Spleen (tissue), 11 donors: ENCODE data around the gene TMEM141. TPM values are rescaled to one million over a fixed set of nuclear protein-coding genes. Genes with fewer than 3 reads are reported as not detected.
"Not testable (repeated sequence)": the region's sequence is repeated elsewhere in the genome, so short reads cannot be mapped to it uniquely, and the experiment has no call there.

Experiments
- DNase-seq: peaks from one replicate; pipeline ENCODE4 v3.0.0-alpha.2; 2020
- H3K27ac ChIP-seq, 8 donors: fragments of 200-600 bp; sonication (generic) in 7 of 8; 1 replicate in 4 of 8; 2 replicates in 4 of 8; pipeline versions ENCODE4 v1.5.0 to v1.8.0; 2016 to 2021; ENCODE audit warnings: inconsistent platforms in 4 of 8, mild to moderate bottlenecking in 4 of 8, moderate library complexity in 1 of 8
- H3K27me3 ChIP-seq, 7 donors: fragments of 200-600 bp; sonication (generic) in 6 of 7; replicated peaks in 1 of 7; 1 replicate in 4 of 7; 2 replicates in 3 of 7; pipeline versions ENCODE4 v1.5.0 to v1.8.0; 2016 to 2021; ENCODE audit warnings: inconsistent platforms in 3 of 7, mild to moderate bottlenecking in 1 of 7
- H3K36me3 ChIP-seq, 6 donors: fragments of 200-600 bp; sonication (generic) in 5 of 6; 1 replicate in 4 of 6; 2 replicates in 2 of 6; pipeline versions ENCODE4 v1.5.0 to v1.8.0; 2016 to 2021; ENCODE audit warnings: inconsistent platforms in 2 of 6
- H3K4me1 ChIP-seq, 6 donors: fragments of 200-600 bp; sonication (generic) in 5 of 6; 1 replicate in 3 of 6; 2 replicates in 3 of 6; pipeline versions ENCODE4 v1.5.0 to v1.8.0; 2016 to 2021; ENCODE audit warnings: inconsistent platforms in 3 of 6
- H3K4me3 ChIP-seq, 8 donors: fragments of 200-600 bp; sonication (generic) in 7 of 8; 1 replicate in 4 of 8; 2 replicates in 4 of 8; pipeline versions ENCODE4 v1.5.0 to v1.8.0; 2016 to 2021; ENCODE audit warnings: inconsistent platforms in 4 of 8, mild to moderate bottlenecking in 4 of 8, moderate library complexity in 2 of 8
- H3K9me3 ChIP-seq, 8 donors: fragments of 200-600 bp; sonication (generic) in 7 of 8; 1 replicate in 4 of 8; 2 replicates in 4 of 8; pipeline versions ENCODE4 v1.5.0 to v1.8.0; 2016 to 2021; ENCODE audit warnings: inconsistent platforms in 4 of 8
- POLR2A ChIP-seq, 3 donors: fragments of 450-650 bp; IDR thresholded peaks; one replicate each; pipeline ENCODE4 v1.5.1; 2017; ENCODE audit warnings: antibody characterized with exemption in 3 of 3, mild to moderate bottlenecking in 1 of 3
- POLR2AphosphoS5 ChIP-seq, 3 donors: sonication (generic); formaldehyde crosslinking; IDR thresholded peaks; one replicate each; pipeline ENCODE4 v1.5.1; 2017; ENCODE audit warnings: antibody characterized with exemption in 3 of 3
- WGBS, 5 donors: extraction: QIAGEN DNeasy Blood & Tissue Kit in 3 of 5; methylation state at CpG; one replicate each; pipeline versions ENCODE4 v1.1.5 to v1.1.7; 2013 to 2018; 5-methylcytosine and 5-hydroxymethylcytosine counted together
- intact Hi-C: fragments of 100-400 bp; cut with DNase I; formaldehyde crosslinking; loops from one replicate; pipeline ENCODE4 v1.15.0; 2023; ENCODE audit warnings: low total_unique reads
- polyA plus RNA-seq, 3 donors: library from polyadenylated mRNA; stranded (reverse); fragments of 200-250 nt; gene quantifications; one replicate each; pipeline ENCODE4 v1.2.1, GENCODE V29; 2013
- total RNA-seq, 7 donors: library from RNA; depleted of rRNA in 3 of 7; stranded (reverse); fragments of >200 nt in 3 of 7; fragmentation: NEBNext Ultra II Directional in 4 of 7; extraction: Animal tissue kit (Norgen Biotek cat#: 25700) in 4 of 7; gene quantifications; one replicate each; pipeline versions ENCODE4 v1.1.0 to v1.2.1, GENCODE V29; 2016 to 2021
- TF ChIP-seq, protein P1 (sequence below), 11 experiments: fragments of 200-600 bp in 7 of 11; fragments of 450-650 bp in 4 of 11; sonication (generic) in 4 of 11; IDR thresholded peaks in 8 of 11; conservative IDR thresholded peaks in 3 of 11; 1 replicate in 7 of 11; 2 replicates in 4 of 11; pipeline versions ENCODE4 v1.4.0 to v1.8.0; 2016 to 2021; ENCODE audit warnings: antibody characterized with exemption in 11 of 11, inconsistent platforms in 4 of 11, mild to moderate bottlenecking in 1 of 11
- donor health status: healthy with polysubstance abuse.
- donor health status: DM: no; HTN: no; CAD: no; lungs with moderate emphysema.
- donor health status: DM: no; HTN: no; CAD: no.
- donor health status: Bipolar disorder and iron deficiency.
- donor health status: healthy.
- donor health status: DM: no; HTN: no; CAD: no.
- donor health status: DM: yes; HTN: yes; CAD: no.

TMEM141 gene
- total and polyA plus RNA-seq, 10 donors, result 32.1 to 92.8 (median 45.7) TPM

DNA sequence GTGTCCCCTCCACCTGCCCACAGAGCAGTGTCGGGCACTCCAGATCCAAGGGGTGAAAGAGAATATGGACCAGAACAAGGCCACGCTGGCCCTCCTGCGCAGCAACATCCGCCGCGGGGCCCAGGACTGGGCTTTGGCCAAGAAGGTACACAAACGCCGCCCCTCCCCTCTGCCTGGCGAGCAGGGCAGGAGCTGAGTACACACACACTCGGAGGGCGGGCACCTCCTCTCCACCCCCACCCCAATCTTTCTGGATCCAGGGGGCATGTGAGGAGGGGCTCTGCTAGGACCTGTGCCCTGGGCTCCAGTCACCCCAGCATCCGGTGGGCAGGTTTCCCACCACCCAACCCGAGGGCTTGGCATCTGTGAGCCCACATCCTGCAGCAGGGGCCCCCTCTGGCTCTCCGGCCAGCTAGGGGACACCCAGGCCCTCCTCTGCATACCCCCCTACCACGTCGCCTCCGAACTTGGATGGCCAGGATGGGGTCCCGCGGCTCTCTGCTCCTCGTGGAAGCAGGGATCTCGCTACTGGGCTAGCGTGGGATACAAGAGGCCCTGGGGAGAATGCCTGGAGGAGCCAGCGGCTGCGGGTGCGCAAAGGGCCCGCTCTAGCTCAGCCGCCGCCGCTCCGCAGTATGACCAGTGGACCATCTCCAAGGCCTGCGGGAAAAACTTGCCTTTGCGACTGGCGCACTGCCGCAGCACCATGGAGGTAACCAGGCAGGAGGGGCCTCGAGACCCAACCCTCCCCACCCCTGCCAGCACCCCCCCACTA lies 8.1 kb downstream of the TMEM141 start:
- H3K27ac ChIP-seq, result peak overlapping the region in 1 of 8 donors; percentile 37
- H3K27me3 ChIP-seq, result peaks cover 0 to 69% (median 41%) of the 10 kb centered on the region in 7 donors
- peak overlapping the region; percentile 1 to 75 (median 50) for H3K4me3 ChIP-seq
- H3K9me3 ChIP-seq, result no peaks in the 10 kb centered on the region
- peaks cover 16 to 61% (median 31%) of the 10 kb centered on the region in 6 donors for H3K4me1 ChIP-seq
- DNase-seq, result peak; percentile 79
- 25 to 80% (median 37%) methylated on average over 10 to 35 of the region's 35 CpGs for WGBS, 5 donors
- TF ChIP-seq POLR2AphosphoS5 (IDR thresholded peaks at IDR 0.05), result peak in 2 of 3 donors; percentile 31 to 47
- no peak for TF ChIP-seq POLR2A (IDR thresholded peaks at IDR 0.05)
- TF ChIP-seq, protein P1, sequence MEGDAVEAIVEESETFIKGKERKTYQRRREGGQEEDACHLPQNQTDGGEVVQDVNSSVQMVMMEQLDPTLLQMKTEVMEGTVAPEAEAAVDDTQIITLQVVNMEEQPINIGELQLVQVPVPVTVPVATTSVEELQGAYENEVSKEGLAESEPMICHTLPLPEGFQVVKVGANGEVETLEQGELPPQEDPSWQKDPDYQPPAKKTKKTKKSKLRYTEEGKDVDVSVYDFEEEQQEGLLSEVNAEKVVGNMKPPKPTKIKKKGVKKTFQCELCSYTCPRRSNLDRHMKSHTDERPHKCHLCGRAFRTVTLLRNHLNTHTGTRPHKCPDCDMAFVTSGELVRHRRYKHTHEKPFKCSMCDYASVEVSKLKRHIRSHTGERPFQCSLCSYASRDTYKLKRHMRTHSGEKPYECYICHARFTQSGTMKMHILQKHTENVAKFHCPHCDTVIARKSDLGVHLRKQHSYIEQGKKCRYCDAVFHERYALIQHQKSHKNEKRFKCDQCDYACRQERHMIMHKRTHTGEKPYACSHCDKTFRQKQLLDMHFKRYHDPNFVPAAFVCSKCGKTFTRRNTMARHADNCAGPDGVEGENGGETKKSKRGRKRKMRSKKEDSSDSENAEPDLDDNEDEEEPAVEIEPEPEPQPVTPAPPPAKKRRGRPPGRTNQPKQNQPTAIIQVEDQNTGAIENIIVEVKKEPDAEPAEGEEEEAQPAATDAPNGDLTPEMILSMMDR (IDR thresholded peaks at IDR 0.05 in 8 of 11, conservative IDR thresholded peaks at IDR 0.05 in 3 of 11), result no peak
- peaks cover 0 to 12% (median 0%) of the 10 kb centered on the region in 6 donors for H3K36me3 ChIP-seq
- intact Hi-C loops, result no loop called here

DNA sequence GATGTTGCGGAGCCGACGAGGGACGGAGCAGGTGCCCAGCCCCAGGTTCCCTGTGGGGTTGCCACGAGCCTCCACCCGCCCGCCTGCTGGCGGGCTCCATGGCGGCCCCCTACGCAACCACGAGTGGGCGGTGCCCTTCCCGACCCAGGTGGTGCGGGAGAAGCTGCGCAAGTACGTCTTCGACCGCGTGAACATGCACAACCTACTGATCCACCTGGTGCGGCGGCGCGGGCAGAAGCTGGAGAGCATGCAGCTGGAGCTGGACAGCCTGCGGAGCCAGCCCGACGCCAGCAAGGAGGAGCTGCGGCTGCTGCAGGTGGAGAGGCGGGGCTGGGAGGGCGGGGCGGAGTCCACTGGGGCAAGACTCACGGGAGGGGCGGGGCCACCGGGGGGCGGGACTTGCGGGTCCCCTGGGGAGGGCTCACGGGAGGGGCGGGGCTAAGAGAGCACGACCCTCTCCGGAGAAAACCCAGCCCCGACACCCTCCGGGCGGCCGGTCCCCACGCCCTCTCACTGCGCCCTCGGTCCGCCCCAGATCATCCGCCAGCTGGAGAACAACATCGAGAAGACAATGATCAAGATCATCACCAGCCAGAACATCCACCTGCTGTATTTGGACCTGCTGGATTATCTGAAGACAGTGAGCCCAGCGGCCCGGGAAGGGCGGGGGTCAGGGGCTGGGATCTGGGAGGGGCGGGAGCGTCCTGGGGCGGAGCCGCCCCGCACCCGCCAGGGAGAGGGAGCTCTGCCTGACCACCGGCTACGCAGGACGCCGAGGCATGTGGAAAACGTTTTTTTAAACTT lies 8.9 kb downstream of the TMEM141 start:
- peaks cover 16 to 53% (median 29%) of the 10 kb centered on the region in 6 donors for H3K4me1 ChIP-seq
- 0 to 3% (median 1%) methylated on average over 24 to 63 of the region's 63 CpGs for WGBS, 5 donors
- peak overlapping the region; percentile 1 to 75 (median 50) for H3K4me3 ChIP-seq
- H3K36me3 ChIP-seq, result peaks cover 0 to 14% (median 0%) of the 10 kb centered on the region in 6 donors
- intact Hi-C loops, result no loop called here
- peak; percentile 95 for DNase-seq
- H3K27ac ChIP-seq, result peak overlapping the region in 2 of 8 donors; percentile 37 to 54
- TF ChIP-seq POLR2A (IDR thresholded peaks at IDR 0.05) (no peak), POLR2AphosphoS5 (IDR thresholded peaks at IDR 0.05) (peak; percentile 68 to 74 (median 69))
- TF ChIP-seq, protein P1 (IDR thresholded peaks at IDR 0.05 in 8 of 11, conservative IDR thresholded peaks at IDR 0.05 in 3 of 11), result peak in 2 of 11 experiments; percentile 16 to 17
- no peaks in the 10 kb centered on the region for H3K9me3 ChIP-seq
- peaks cover 0 to 69% (median 41%) of the 10 kb centered on the region in 7 donors for H3K27me3 ChIP-seq

DNA sequence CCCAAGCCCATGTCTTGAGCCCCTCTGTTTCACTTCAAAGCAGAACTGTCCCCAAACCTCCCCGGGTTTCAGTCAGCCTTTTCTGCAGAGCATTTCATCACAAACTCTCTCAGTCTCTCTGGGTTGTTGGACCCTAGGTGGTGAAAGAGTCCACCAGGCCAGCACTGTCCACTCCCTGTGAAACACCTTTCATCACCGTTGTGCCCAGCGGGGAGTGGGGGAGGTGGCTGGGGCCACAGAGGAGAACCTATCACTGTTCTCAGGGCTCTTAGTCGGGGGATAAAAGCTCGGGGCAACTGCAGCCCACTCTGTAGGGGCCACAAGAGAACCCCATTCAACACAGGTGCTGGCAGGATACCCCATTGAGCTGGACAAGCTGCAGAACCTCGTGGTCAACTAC lies 11.2 kb downstream of the TMEM141 start:
- intact Hi-C loops, result no loop called here
- H3K27me3 ChIP-seq, result peaks cover 0 to 54% (median 41%) of the 10 kb centered on the region in 7 donors
- WGBS, 5 donors, result 75 to 87% (median 80%) methylated on average over 5 to 6 of the region's 6 CpGs
- H3K4me3 ChIP-seq, result no peak overlapping the region
- TF ChIP-seq POLR2A (IDR thresholded peaks at IDR 0.05), result no peak
- TF ChIP-seq, protein P1 (IDR thresholded peaks at IDR 0.05 in 8 of 11, conservative IDR thresholded peaks at IDR 0.05 in 3 of 11), result no peak
- no peak for TF ChIP-seq POLR2AphosphoS5 (IDR thresholded peaks at IDR 0.05)
- no peak for DNase-seq
- peaks cover 26 to 57% (median 41%) of the 10 kb centered on the region in 6 donors for H3K4me1 ChIP-seq
- H3K36me3 ChIP-seq, result peaks cover 0 to 23% (median 0%) of the 10 kb centered on the region in 6 donors
- no peaks in the 10 kb centered on the region for H3K9me3 ChIP-seq
- no peak overlapping the region for H3K27ac ChIP-seq

DNA sequence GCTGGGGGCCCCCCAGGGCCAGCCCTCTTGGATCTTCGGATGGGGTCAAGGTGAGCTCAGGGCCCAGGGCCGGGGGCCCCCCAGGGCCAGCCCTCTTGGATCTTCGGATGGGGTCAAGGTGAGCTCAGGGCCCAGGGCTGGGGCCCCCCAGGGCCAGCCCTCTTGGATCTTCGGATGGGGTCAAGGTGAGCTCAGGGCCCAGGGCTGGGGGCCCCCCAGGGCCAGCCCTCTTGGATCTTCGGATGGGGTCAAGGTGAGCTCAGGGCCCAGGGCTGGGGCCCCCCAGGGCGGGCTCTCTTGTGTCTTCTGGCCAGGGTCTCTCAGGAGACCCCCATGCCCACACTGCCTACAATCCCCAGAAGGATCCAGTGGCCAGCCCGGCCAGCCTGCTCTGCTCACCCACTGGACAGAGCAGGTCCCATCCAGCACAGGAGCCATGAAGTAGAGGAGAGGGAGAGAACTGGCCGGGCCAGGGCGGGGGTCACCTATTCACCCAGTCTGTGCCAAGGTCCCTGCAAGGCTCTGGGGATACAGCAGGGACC lies 11.9 kb downstream of the TMEM141 start:
- 92 to 100% (median 94%) methylated on average over 1 to 8 of the region's 9 CpGs for WGBS, 5 donors
- H3K4me3 ChIP-seq, H3K9me3 ChIP-seq, H3K27ac ChIP-seq, intact Hi-C loops, DNase-seq: not testable (repeated sequence)
- peaks cover 0 to 23% (median 0%) of the 10 kb centered on the region in 6 donors for H3K36me3 ChIP-seq
- peaks cover 0 to 47% (median 41%) of the 10 kb centered on the region in 7 donors for H3K27me3 ChIP-seq
- H3K4me1 ChIP-seq, result peaks cover 26 to 58% (median 42%) of the 10 kb centered on the region in 6 donors
